ENCODE data around the gene KLHL25.

The KLHL25 gene

DNA sequence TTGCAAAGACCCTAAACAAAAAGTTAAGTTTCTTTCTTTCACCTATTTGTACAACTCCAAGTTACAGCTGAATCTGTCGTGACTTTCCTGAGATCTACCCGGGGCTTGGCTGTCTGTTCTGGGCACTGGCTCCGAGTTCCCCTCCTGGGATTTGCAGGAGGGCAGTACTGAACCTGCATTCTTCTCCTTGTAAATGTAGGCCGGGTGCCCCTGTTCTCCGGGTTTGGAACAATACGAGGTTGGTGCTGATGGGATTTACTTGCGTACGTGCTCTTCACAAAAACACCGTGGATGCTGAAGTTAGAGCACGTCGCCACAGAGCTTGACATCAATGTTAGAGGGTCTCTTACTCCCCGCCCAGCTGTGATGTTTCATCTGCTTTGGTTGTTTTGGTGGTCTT lies 48.1 kb downstream of the KLHL25 start:
- peak; percentile 41 for DNase-seq

DNA sequence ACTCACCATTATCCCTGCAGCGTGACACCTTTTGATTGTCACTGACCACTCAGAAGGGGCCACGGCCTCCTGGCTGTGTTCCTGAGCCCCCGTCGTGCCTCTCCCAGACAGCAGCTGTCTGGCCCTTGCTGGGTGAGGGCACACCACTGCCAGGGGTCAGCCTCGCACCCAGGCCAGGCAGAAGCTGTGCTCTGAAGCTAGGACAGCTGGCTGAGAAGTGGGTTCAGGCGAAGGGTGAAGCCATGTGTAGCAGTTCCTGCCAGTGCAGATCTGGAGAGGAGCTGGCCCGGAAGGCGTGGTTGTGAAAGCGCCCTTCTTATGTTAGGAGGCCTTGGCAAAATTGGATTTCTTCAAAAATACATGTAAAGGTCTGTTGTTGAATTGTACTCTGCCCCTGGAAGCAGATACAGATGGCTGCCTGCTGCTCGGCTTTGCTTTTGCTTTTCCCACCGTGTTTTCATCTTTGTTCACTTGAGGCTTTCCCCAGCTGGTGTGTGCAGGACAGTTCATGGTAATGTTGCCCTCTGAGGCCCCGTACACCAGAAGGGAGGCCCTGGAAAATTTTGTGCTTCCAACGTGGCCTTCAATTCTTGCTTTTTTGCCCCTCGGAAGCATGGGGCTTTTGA lies 49.1 kb downstream of the KLHL25 start:
- DNase-seq, result peak; percentile 57

DNA sequence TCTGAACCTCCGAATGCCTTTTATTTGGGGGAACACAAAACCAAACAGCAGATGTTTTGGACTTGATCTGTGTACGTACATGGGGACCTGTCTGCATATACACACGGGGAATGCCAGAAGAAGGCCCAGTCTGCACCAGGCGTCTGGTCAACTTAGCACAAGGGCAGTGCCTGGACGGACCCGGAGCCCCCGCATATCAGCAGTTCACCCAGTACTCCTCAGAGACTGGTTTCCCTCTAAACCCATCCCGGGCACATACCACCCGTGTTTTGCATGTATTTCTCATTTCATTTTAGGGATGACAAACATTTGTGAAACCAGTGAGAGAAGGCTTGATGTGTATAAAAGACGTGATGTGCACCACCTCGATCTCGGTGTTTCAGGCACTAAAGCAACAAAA lies 49.7 kb downstream of the KLHL25 start:
- DNase-seq, result peak; percentile 19

DNA sequence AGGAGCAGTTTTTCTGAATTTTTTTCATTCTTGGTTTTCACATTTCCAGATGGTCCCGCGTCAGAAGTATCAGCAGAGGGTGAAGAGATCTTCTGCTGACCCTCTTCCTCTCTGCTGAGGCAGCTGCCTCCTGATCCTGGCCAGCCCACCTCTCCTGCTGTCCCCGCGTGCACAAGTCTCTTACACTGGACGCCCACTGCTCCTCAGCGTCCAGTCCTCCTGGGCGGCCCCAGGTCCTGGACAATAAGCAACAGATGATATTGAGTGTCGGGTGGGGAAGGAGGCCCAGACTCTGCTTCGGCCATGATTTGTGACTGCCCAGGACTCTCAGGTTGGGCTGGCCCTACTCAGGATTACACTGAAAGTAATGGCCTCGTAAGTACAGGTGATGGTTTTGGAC lies 50.1 kb downstream of the KLHL25 start:
- peak; percentile 51 for DNase-seq

DNA sequence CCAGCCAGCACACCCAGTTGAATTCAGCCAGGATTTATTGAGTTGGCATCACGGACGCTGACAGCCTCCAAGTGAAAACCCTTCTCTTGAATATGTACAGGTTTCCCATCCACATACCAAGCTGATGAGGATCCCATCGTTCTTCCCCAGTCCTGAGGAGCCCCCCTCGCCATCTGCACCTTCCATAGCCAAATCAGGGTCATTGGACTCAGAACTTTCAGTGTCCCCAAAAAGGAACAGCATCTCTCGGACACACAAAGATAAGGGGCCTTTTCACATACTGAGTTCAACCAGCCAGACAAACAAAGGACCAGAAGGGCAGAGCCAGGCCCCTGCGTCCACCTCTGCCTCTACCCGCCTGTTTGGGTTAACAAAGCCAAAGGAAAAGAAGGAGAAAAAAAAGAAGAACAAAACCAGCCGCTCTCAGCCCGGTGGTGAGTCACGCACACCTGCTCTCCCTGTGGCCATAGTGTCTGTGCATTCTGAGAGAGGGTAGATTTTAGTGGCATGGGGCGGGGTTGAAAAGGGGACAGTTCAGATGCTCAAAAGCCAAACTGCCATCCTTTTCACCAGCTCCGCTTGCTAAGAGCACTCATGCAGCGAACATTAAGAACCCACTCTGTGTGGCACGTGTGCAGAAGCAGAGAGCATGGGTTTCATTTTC lies 51.2 kb downstream of the KLHL25 start:
- peak; percentile 31 for DNase-seq

DNA sequence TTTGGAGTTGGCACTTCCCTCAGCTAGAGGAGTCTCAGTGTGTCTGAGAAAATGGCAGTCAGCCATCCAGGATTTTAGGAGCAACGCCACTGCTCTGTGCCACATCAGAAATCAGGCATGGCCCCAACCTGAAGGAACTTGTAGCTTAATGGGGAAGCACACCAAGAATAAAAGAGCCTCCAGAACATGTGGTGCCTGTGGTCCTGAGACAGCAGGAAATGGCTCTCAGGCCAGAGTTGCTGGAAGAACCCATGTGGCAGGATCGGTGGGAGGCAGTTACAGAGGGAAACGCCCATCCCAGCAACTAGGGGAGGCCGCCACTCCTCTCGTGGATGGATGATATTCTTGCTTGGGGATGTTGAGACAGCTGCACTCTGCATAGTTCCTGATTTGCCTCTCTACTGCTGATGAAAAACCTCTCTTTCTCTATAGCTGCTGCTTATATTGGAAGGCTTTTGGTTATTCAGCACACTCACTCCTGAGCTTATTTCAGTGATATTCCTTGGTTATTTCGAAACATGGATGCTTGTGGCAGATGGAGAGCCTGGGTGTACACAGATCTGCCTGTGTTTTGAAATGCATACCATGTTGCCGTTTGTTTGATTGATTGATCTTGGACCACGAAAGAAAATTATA lies 52.4 kb downstream of the KLHL25 start:
- no peak for DNase-seq

DNA sequence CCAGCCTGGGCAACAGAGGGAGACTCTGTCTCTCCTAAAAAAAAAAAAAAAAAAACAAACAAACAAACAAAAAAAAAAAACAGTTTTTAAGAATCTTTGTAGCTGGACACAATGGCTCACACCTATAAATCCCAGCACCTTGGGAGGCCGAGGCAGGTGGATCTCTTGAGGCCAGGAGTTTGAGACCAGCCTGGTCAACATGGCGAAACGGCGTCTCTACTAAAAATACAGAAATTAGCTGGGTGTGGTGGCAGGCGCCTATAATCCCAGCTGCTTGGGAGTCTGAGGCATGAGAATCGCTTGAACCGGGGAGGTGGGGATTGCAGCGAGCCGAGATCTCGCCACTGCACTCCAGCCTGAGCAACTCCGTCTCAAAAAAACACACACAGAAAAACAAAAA lies 53.1 kb downstream of the KLHL25 start:
- peak; percentile 14 for DNase-seq

DNA sequence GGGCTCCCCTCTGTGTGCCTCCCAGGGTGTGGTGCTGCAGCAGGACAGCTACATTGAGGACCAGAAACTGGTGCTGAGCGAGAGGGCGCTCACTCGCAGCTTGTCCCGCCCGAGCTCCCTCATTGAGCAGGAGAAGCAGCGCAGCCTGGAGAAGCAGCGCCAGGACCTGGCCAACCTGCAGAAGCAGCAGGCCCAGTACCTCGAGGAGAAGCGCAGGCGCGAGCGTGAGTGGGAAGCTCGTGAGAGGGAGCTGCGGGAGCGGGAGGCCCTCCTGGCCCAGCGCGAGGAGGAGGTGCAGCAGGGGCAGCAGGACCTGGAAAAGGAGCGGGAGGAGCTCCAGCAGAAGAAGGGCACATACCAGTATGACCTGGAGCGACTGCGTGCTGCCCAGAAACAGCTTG lies 53.7 kb downstream of the KLHL25 start:
- DNase-seq, result peak; percentile 33

DNA sequence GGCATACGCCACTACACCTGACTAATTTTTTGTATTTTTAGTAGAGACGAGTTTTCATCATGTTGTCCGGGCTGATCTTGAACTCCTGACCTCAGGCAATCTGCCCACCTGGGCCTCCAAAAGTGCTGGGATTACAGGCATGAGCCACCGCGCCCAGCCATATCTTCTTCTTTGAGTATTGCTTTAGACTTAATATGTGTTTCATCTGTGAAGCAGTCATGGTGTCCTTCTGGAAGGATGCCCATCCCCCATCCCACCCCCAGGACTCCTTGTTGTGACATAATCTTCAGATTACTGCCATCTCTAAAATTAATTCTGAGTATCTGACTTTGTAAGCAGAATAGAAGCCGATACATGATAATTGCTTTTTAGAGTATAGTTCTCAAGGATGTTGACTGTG lies 57.7 kb downstream of the KLHL25 start:
- DNase-seq, result no peak

DNA sequence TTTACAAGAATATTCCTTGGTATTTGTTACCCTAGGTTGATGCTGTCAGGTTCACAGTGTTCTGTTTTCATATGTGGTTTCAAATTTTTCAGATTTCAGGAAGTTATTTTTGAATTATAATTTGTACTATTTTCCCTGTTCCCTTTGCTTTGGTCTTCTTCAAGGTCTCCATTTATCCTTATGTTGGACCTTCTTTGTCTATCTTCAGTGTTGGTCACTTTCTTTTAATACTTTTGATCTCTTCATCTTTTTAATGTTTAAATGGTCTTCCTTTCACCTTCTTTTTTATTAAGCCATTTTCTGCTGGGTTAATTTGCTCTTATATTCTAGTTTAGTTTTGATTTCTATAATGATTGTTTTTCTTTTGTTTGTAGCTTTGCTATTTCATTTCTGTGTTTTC lies 61.3 kb downstream of the KLHL25 start:
- DNase-seq, result no peak

DNA sequence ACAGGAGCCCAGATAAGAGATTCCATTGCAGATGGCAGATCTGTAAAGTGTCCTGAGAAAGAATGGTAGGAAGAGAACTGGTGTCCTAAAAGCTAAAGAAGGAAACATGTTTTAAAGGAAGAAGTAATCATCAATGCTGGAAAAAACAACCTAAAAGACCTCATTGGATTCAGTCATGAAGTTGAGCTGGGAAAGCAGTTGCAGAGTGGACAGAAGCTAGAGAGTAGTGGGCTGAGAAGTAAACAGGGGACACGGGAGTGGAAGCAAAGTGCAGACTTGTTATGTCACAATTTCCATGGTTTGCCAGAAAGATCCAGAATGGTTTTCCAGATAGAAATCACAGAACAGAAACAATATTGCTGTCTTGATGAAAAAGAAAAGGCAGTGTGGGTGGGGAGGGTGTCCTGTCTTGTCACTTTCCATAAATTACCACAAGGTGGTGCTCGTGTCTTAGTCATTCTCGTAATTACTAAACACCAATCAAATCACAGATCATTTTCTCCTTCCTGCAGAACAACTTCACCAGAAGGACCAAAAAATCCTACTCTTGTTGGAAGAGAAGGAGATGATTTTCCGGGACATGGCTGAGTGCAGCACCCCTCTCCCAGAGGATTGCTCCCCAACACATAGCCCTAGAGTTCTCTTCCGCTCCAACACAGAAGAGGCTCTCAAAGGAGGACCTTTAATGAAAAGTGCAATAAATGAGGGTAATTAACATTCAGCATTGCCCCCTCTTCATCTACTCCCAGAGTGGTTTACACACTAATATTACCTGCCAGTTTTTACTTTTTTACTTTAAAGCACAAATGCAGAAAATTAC lies 64.5 kb downstream of the KLHL25 start:
- no peak for DNase-seq

DNA sequence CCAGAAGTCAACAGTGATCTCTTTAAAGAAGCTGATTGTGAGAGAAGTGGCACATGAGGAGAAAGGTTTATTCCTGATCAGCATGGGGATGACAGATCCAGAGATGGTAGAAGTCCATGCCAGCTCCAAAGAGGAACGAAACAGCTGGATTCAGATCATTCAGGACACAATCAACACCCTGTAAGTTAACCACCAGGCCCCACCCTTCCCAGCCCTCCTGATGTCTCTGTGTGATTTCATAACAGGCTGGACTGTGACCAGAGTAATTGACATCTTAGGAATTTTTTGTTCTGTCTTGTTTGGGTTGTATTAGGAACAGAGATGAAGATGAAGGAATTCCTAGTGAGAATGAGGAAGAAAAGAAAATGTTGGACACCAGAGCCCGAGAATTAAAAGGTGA lies 67.7 kb downstream of the KLHL25 start:
- DNase-seq, result no peak

DNA sequence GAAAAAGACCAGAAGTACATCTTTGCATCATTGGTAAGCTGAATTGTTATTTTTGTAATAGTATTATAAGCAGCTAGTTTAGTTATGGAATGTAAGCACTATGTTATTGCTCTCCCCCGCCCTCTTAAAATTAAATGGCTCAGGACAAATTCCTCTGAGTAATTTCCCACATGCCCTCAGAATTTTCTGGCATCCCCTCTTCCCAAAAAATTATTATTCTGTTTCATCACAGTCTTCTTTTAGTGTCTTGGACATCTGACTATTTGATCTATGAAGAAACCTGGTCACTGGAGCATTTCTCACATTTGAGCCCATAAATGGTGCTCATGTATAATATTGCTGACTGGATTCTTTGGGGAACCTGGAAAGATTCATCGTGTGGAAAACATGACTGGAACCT lies 68.3 kb downstream of the KLHL25 start:
- no peak for DNase-seq

DNA sequence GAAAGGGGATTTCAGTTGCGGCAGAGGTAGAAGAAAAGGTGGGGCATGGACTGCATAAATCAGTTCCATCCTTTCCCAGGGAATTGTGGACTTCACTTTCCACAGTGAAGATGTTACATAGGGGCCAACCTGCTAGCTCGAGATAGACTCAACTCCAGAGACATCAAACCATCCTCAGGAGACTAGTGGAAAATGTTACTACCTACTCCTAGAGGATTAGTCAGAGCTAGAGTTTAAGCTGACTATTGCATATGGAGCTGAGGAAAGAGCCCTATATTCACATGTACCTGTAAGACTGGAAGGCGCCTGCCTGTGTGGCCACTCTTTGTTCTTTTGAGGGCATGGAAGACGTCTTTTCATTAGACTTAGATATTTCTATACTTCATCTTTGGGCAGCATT lies 69.2 kb downstream of the KLHL25 start:
- DNase-seq, result no peak

DNA sequence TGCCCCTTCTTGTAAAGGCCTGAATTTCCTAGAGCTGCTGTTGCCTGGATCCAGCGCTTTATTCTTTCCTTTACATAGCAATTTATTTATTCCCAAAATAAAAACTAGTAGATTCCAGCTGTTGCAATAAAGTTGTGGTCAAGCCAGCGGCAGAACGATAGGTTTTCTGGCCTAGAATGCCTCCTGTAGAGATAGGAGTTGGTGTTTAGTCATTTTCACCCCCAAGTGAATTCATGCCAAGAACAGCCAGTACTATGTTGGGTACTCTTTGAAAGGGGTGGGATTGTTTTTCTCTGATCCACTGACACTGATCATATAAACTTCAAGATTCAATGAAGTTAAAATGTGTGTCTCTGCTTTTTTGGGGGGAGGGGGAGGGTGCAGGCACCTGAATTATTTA lies 69.7 kb downstream of the KLHL25 start:
- DNase-seq, result no peak

DNA sequence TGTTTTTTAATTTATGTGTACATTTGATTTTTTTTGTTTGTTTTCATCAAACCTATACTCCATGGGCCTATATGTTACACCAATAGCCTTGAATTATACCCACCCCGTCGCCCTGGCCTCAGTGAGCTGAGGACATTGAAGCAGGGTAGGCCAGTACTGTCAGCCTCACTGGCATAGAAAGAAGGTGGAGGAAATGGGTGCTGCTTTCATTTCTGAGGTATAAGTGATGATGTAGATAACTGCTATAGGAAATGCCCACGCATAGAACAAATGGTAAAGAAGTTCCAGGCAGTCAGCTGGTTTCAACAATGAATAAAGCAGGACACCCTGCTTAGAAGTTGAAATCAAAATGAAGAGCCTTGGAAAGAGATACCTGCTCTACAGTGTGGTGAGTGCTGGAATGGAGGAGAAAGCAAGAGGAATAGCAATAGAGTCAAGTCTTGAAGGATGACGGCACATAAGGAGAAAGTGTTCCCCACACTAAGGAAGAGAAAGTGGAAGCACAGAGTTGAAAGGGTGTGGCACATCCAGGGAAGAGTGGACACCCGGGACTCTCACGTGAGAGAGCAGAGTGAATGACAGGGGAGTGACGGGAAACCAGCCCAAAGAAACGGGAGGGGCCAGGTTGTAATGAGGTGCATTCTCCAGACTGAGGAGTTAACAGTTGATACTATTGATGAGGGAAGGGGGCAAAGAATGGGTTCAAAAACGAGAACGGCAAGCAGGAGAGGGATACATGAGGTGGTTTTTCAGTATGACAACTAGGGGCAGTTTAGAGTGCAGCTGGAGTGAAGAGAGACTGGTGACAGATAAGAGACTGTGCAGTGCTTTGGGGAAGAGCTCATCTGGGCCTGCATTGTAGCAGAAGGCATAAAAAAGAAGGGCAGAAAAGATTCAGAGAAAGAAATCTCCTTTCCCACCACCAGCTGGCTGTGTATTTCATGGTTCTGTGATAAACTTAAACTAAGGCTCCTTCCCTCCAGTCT lies 70.5 kb downstream of the KLHL25 start:
- DNase-seq, result no peak

DNA sequence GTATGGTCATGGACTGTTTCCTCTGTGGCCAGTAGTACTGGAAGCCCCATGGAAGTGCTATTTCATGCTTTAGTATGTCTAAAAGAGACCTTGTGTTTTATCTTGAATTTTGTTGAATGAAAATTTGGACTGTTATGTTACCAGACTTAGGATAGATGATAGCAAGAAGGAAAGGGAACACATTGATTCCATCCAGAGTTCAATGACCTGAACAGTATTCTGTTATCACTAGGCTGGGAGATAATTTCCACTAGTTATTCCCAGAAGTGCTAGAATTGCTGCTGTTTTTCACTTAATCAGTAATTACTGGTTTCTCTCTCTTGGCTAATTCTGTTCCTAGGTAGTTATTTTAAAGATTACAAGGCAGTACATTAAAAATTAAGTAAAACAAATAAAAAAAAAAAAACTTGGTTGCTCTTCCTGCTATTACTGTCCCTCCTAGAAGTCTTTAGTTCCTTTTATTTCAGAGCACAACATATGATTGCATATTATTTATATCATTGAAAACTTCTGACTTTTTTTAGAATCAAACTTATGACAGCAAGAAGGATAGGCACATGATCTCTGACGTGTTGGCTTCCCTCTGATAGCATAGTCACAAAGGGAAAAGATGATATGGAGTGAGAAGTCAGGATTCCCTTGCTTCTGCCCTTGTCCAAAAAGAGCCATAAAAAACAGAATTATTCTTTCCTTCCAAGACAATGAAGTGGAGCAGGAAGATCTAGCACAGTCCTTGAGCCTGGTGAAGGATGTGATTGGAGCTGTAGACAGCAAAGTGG lies 72.2 kb downstream of the KLHL25 start:
- no peak for DNase-seq

DNA sequence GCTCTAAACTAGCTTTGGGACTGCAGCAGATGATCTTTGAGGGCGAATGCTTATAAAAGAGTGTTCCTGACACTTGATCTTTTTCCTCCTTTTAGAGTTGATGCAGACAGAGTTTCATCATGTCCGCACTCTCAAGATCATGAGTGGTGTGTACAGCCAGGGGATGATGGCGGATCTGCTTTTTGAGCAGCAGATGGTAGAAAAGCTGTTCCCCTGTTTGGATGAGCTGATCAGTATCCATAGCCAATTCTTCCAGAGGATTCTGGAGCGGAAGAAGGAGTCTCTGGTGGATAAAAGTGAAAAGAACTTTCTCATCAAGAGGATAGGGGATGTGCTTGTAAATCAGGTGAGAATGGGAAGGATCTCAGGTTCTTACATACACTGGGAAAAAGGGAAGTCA lies 75.7 kb downstream of the KLHL25 start:
- DNase-seq, result no peak

DNA sequence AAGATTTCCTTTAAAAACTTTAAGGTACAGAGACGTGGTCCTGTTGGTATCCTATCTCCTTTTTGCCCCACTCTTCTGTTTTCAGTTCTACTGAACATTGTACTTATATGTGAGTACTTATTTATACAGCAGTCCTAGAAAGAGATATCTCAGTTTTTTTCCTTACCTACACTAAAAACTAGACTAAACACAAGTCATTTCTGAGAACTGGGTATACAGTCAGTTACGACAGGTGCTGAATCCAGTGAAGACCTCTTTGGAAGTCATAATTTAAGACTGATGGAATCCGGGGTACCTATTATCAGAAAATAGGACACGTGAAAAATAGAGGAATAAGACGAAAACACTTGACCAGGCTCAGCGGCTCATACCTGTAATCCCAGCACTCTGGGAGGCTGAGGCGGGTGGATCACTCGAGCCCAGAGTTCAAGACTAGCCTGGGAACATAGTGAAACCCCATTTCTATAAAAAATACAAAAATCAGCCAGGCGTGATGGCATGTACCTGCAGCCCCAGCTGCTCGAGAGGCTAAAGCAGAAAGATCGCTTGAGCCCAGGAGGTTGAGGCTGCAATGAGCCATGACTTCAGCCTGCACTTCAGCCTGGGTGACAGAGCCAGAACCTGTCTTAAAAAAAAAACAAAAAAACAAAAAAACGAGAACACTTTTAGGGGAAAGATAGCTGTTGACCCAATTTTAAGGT lies 76.3 kb downstream of the KLHL25 start:
- DNase-seq, result no peak

DNA sequence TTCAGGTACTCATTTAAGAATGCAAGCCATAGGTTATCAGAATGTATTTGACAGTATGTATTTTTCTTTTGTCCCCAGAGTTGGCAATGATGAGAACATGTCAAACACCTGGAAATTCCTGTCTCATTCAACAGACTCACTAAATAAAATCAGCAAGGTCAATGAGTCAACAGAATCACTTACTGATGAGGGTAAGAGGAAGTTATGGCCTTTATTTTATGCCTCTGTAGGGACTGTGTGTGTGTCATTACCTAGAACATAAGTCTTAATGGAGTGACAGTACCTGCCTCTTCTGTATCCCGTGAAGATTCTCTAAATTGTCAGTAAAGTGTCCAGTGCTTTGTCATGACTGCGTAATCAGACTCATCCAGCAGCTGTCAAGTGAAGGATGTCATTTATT lies 77.5 kb downstream of the KLHL25 start:
- DNase-seq, result no peak

DNA sequence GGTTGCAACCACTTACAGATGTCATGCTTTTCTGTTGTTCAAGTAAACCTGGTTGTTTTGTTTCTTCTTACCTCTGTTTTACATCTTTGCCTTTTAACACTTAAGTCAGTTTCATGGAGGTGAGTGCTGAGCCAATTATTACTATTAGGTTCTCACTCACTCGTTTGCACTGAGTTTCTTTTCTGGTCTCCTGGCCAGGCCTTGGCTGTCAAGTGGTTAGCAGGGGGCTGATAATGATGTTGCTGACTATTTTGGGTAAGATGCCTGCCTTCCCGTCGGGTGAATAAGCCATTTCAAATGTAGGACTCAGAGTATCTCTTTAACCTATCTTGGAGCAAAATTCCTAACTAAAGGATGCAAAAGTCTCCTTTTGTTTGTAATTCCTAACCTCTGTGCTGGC lies 78.5 kb downstream of the KLHL25 start:
- no peak for DNase-seq

Measured in activated effector memory CD4-positive, alpha-beta T cell treated with anti-CD3 and anti-CD28 coated beads, Interleukin-2, amount 50 U/mL, for 16 hours (primary cell).